NCI-H526 (cell line): ENCODE results near the gene ACOXL.
"Not testable (repeated sequence)": the region's sequence is repeated elsewhere in the genome, so short reads cannot be mapped to it uniquely, and the experiment has no call there.

Experiments
- DNase-seq, 2 experiments: peaks; one replicate each; lab custom pipeline; 2025; lab: John Stamatoyannopoulos, UW

ACOXL gene

GRCh38 chr2:110732422-110733413 is at the start of gene ACOXL:
ACOXL (plus strand) TSS chr2:110732573; CDS start chr2:110768390, 35,817 bp downstream.
- peak; percentile 62 to 83 for DNase-seq

DNA sequence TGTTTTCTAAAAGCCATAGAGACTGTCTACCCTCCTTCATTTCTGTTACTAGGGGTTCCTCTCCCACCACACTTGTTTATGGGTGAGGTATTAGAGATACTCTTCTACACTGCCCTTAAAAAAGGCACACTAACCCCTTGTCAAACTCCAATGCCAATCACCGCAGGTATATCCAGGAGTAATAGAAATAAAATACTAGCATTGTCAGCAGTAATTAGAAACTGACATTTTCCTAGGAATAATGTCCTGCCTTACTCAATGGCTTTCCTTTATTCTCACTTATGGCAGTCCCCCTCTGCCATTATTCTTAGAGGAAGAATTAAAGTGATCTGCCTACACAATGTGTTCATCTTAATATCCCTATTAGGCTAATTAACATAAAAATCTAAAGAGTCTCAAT is 49.5 kb upstream of the ACOXL start:
- DNase-seq = no peak

GRCh38 chr2:110687775-110688484 is 44.4 kb upstream of the ACOXL start:
- not testable (repeated sequence) for DNase-seq

- no peak for DNase-seq
These were observed 43.7 kb upstream of the ACOXL start for GRCh38 chr2:110688594-110689091.

DNA sequence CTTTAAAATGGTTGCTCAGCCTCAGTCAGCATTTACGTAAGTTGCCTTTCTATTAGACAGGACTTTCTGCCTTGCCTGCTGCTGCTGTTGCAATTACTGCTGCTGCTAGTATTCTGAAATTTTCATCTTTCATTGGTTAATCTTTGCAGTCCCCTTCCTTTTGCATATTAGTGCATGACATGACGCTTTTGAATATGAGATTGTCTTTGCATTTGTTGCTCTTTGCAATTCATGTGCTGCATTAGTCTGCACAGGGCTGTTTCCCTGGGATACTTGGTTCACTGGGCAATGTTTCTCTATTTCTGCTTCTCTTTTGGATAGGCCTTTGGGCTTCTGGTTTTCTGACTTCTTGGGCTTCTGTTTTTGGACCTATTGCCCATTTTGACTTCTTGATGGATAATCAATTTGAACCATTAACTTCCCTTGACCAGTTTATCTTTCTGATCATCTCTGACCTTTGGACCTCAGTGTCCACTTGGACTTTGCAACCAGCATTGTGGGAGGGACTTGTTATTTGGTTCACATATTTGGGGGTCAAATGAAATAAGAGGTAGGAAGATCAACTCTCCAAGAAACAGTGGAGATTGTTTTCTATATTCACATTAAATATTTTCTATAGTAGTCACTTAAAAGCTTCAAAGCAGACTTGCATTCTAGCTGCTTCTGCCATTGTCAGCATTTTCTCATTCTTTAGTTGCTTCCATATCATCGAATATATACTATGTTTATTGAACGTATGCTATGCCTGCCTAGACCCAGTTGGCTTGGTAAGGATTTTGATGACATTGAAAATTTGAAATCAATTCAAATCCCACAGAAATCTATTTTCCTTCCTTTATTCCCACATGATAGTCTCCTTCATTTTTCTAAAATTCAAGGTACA is 42.0 kb upstream of the ACOXL start:
- no peak for DNase-seq

DNA sequence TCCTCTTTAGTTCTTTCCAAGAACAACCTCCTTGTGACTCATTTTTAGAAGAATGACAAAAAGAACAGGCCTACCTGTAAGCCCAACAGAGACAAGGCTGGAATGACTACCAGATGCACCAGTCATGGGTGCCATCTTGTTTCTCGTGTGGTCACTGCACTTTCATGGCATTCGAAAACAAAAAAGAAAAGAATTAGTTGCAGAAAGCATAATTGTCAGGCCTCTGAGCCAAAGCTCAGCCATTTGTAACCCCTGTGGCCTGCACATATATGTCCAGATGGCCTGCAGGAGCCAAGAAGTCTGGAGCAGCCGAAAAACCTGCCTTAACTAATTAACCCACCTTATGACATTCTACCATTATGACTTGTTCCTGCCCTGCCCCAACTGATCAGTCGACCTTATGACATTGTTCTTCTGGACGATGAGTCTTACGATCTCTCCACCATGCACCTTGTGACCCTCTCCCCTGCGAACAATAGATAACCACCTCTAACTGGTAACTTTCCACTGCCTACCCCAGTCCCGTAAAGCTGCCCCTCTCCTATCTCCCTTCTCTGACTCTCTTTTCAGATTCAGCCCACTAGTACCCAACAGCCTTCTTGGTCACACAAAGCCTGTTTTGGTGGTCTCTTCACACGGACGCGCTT is 40.6 kb upstream of the ACOXL start:
- DNase-seq = no peak

- not testable (repeated sequence) for DNase-seq
These were observed 37.1 kb upstream of the ACOXL start for GRCh38 chr2:110695146-110695898.

GRCh38 chr2:110698253-110698652 is 34.1 kb upstream of the ACOXL start:
- not testable (repeated sequence) for DNase-seq

GRCh38 chr2:110702514-110703380 is 29.6 kb upstream of the ACOXL start:
- no peak for DNase-seq

- DNase-seq = no peak
These were observed 24.9 kb upstream of the ACOXL start for GRCh38 chr2:110707386-110707965.

- DNase-seq = no peak
These were observed 23.9 kb upstream of the ACOXL start for GRCh38 chr2:110708455-110708854.

GRCh38 chr2:110712737-110713136 is 19.6 kb upstream of the ACOXL start:
- no peak for DNase-seq

DNA sequence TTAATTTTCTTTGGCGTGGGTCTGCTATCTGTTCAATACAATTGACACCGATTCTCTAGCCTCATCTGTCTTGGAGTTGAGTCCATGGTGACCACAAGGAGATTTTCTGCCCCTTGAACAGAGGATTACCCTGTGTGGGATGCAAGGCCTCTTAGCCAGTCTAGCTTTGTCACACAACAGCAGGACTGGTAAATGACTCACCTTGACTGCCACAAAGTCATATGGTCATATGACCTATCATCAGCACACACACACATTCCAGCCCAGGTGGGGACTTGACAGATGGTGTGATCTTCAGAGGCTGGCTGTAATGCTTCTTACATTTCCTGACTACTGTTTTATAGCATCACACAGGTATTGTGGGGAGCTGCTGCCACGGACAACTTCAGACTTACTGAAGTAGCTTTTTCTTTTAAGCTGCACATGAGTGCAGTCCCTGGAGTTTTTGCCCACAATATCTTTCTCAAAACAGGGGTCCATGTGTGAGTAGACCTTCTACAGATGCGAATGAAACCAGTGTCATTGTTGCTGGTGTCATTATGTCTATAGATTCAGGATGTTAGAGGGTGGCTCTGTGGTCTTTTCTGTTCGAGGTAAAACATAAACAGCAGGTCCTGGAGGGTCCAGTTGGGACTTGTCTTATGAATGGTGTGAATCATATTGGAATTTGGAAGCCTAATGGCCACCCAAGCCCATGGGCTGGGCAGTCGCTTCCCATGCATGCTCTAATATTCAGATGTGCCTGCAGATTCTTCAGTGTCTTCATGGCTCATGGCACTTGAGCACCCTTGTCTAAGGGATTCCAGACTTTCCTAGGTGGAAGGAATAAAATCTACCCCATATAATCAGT is 18.6 kb upstream of the ACOXL start:
- no peak for DNase-seq

DNA sequence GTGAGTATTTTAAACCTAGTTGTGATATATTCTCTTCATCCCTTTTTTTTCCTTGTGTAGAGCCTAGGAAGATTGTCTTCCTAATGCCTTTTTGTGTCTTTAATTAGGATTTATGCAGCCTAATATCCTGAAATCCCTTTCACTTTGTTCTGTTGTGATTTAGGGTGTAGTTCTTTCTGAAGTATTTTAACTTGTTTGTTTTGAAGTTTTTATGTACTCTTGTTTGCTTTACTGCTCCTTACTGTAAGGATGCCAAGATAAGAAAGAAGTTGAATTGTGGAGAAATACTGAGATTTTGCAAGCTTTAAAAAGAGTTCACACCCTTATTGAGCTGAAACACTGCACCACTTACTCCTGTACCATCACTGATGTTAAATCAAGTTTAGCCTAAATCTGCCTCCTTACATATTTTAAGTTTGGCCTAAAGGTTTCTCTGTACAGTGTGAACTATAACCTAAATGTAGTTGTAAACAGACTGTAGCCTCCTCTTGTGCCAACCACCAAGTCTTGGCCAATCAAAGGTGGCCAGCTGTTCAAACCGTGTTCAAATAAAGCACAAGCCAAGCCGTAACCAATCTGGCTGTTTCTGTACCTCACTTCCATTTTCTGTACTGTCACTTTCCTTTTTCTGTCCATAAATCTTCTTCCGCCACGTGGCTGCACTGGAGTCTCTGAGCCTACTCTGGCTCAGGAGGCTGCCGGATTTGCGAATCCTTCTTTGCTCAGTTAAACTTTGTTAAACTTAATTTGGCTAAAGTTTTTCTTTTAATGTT is 17.7 kb upstream of the ACOXL start:
- DNase-seq = no peak

DNA sequence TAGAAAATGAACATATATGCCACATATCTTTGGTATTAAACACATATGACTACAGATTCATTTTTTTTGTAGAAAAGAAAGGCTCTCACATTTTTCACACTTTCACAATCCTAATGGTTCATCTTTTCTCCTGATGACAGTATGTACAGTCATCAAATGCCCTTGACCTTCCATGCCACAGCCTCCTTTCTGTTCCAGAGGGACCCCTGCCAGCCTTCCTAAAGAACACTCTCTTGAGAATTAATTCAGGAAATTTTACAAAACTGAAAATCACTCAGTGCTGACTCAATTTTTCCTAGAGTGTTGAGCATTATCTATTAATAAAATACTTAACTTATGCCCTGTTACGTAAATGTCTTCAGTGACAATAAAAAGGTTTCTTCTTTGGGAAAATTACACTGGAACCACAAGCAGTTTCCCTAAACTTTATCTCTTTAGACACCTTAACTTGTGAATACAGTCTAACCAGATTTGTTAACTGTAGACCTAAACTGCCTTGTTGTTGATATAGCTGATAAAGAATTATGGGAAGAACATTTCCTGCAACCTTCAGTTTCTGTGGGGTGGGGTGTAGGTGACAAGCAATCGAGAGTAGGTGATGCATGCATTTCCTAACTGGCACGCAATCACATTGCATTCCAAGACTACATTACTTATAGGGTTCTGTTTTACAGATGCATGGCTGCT is 15.3 kb upstream of the ACOXL start:
- DNase-seq = no peak

DNA sequence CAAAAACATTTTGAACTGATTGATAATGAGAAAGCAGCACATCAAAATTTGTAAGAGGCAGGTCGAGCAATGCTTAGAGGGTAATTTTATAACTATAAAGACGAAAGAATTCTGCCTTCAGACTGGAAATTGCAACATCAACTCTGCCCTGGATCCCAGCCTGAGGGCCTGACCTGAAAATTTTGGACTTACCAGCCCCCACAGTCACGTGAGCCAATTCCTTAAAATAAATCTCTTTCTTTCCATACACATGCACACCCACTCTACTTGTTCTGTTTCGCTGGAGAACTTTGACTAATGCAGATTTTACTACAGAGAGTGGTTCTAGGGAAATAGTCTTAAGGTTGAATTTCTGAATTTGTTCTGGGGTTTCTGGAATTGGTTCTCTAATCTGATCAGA is 14.6 kb upstream of the ACOXL start:
- DNase-seq = no peak

DNA sequence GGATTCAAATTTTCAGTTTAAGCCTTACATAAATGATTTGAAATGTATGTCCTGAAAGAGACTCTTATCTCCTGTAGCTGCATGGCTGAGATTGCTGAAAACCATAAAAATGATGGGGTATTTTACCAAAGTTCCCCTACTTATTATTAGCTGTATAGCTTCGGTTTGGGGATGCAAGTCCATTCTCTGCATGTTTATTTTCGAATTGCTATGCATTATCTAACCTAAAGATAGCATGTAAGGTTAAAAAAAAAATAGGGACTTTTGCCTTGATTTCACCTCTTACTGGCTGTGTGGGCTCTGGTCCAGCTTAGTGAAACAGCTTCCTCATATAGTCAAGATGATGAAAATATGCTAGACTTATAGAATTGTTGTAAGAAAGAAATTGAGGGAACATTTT is 14.0 kb upstream of the ACOXL start:
- DNase-seq = no peak
